Measurements from ENCODE around the gene TPSAB1.
"Not testable (repeated sequence)": the region's sequence is repeated elsewhere in the genome, so short reads cannot be mapped to it uniquely, and the experiment has no call there.

The TPSAB1 gene

DNA sequence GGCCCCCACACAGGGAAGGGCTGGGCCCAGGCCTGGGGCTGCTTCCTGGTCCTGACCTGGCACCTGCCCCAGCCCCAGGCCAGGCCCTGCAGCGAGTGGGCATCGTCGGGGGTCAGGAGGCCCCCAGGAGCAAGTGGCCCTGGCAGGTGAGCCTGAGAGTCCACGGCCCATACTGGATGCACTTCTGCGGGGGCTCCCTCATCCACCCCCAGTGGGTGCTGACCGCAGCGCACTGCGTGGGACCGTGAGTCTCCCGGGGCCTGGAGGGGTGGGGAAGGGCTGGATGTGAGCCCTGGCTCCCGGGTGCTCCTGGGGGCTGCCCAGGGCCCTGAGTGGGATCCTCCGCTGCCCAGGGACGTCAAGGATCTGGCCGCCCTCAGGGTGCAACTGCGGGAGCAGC lies 576 bp downstream of the TPSAB1 start:
- not testable (repeated sequence) for H3K27me3 ChIP-seq (ENCODE audit: insufficient read depth, low read length); H3K27ac ChIP-seq (ENCODE audit: low read depth, low read length); H2AFZ ChIP-seq (ENCODE audit: low read length, unreplicated experiment); H3K36me3 ChIP-seq (ENCODE audit: insufficient read depth, low read length); H3K79me2 ChIP-seq (ENCODE audit: control insufficient read depth, insufficient read depth, low read length, unreplicated experiment); H3K4me3 ChIP-seq (ENCODE audit: low read depth, low read length); H3K4me1 ChIP-seq (ENCODE audit: control insufficient read depth, insufficient read depth, low read length, unreplicated experiment)

DNA sequence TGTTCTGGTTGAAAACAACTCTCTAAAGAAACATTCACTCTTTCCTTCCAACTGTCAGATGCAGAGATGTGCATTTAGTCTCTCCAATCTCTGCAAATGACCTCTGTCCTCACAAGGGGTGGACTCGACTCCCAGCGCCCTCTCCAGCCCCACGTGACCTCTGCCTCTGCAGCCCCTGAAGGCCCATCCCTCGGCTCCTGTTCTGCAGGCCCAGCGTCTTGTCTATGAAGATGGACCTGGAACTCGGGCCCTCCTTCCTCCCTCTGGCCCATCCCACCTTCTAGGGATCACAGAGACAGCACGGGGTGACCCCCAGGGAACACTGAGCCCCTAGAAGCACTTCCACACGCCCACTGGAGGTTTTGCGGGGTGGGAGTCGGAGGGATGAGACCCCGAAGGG lies 2.9 kb downstream of the TPSAB1 start:
- H3K4me1 ChIP-seq (ENCODE audit: control insufficient read depth, insufficient read depth, low read length, unreplicated experiment); H3K79me2 ChIP-seq (ENCODE audit: control insufficient read depth, insufficient read depth, low read length, unreplicated experiment); H3K27ac ChIP-seq (ENCODE audit: low read depth, low read length); H3K36me3 ChIP-seq (ENCODE audit: insufficient read depth, low read length); H3K4me3 ChIP-seq (ENCODE audit: low read depth, low read length); H2AFZ ChIP-seq (ENCODE audit: low read length, unreplicated experiment): not testable (repeated sequence)
- H3K27me3 ChIP-seq (ENCODE audit: insufficient read depth, low read length), result peaks cover 21% of the 10 kb centered on the region

DNA sequence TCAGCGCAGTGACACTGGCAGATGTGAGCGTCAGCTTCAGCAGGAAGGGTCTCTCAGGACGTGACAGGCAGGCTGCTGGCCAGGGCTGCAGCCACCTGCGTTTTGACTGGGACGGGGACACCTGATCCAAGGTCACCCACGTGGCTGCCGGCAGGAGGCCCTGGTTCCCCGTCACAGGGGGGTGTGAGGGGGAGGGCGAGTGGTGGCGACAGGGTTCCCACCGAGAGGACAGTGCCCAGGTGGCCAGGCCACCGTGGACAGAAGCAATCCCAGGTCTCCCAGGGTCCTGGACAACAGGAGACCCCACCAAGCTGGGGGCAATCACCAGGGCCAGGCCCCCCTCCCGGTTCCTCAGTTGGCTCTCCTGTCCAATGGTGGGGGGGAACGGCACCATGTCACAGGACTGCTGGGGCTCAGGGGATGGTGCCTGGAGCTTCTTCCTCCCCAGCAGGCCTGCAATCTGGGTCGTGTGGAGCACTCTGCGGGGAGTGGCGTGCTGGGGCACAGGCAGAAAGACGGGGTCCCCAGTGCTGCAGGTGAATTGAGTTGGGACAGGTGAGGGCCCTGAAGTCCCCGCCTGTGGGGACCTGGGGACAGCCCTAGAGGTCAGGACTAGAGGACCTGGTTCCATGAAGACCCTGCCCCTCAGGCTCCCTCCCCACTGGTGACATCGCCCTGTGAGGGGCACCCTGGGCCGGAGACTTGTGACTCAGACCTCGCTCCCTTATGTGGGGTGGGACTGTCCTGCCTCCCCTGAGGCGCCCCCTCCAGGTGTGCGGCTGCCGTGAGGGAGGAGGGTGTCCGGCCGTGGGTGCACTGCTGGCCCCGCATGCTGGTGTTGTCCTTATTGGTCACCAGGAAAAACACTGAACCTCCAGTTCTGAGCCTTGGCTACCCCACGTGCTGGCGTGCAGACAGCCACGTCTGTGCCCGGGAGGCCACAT lies 3.7 kb downstream of the TPSAB1 start:
- not testable (repeated sequence) for H3K79me2 ChIP-seq (ENCODE audit: control insufficient read depth, insufficient read depth, low read length, unreplicated experiment); H3K27ac ChIP-seq (ENCODE audit: low read depth, low read length)

DNA sequence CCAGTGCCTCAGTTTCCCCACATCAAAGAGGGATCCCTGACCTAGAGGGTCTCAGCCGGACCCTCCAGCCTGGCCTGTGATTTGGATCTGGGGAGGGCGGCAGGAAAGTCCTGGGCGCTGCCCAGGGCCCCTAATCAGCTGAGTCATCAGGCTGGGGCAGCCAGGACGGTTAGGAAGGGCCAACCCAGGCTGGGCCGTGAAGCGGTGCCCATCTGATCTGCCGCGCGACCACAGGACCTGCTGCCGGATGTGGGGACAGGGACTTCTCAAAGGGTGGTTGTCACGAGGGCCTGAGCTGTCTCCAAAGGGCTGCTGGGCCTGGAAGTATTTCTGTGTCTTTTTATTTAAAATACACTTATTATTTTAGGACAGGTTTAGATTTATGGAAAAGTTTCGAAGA lies 4.4 kb downstream of the TPSAB1 start:
- H3K36me3 ChIP-seq (ENCODE audit: insufficient read depth, low read length), result no peaks in the 10 kb centered on the region
- H3K27ac ChIP-seq (ENCODE audit: low read depth, low read length), result no peak overlapping the region
- H3K4me3 ChIP-seq (ENCODE audit: low read depth, low read length), result no peak overlapping the region
- no peak overlapping the region for H2AFZ ChIP-seq (ENCODE audit: low read length, unreplicated experiment)
- no peaks in the 10 kb centered on the region for H3K4me1 ChIP-seq (ENCODE audit: control insufficient read depth, insufficient read depth, low read length, unreplicated experiment)
- H3K79me2 ChIP-seq (ENCODE audit: control insufficient read depth, insufficient read depth, low read length, unreplicated experiment), result no peaks in the 10 kb centered on the region
- H3K27me3 ChIP-seq (ENCODE audit: insufficient read depth, low read length), result peaks cover 21% of the 10 kb centered on the region

More for the DNA sequence above, 3.7 kb downstream of the TPSAB1 start:
- peaks cover 21% of the 10 kb centered on the region for H3K27me3 ChIP-seq (ENCODE audit: insufficient read depth, low read length)
- H2AFZ ChIP-seq (ENCODE audit: low read length, unreplicated experiment); H3K4me3 ChIP-seq (ENCODE audit: low read depth, low read length); H3K4me1 ChIP-seq (ENCODE audit: control insufficient read depth, insufficient read depth, low read length, unreplicated experiment); H3K36me3 ChIP-seq (ENCODE audit: insufficient read depth, low read length): not testable (repeated sequence)

DNA sequence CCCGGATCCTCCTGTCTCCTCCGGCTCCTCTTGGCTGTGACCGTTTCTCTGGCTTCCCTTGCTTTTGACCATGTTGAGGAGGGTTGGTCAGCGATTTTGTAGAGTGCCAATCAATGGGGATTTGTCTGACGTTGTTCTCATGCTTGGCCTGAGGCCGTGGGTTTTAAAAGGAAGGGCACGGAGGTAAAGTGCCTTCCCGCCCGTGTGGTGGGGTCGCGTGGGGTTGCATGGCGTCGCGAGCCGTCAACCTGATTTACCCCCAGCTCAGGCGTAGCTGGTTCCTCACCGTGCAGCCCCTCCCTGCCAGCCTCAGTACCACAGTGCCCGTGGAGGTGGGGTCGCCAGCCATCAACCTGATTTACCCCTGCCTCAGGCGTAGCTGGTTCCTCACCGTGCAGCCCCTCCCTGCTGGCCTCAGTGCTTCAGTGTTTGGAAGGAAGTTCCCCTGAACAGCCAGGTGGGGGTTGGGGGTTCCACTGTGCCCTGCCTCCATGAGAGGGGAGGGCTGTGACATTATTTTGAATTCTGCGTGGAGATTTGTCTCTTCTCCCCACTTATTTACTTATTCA lies 5.0 kb downstream of the TPSAB1 start:
- H3K4me3 ChIP-seq (ENCODE audit: low read depth, low read length), result no peak overlapping the region
- peaks cover 21% of the 10 kb centered on the region for H3K27me3 ChIP-seq (ENCODE audit: insufficient read depth, low read length)
- H3K36me3 ChIP-seq (ENCODE audit: insufficient read depth, low read length), result no peaks in the 10 kb centered on the region
- H2AFZ ChIP-seq (ENCODE audit: low read length, unreplicated experiment), result no peak overlapping the region
- H3K27ac ChIP-seq (ENCODE audit: low read depth, low read length), result no peak overlapping the region
- no peaks in the 10 kb centered on the region for H3K79me2 ChIP-seq (ENCODE audit: control insufficient read depth, insufficient read depth, low read length, unreplicated experiment)
- H3K4me1 ChIP-seq (ENCODE audit: control insufficient read depth, insufficient read depth, low read length, unreplicated experiment), result no peaks in the 10 kb centered on the region

DNA sequence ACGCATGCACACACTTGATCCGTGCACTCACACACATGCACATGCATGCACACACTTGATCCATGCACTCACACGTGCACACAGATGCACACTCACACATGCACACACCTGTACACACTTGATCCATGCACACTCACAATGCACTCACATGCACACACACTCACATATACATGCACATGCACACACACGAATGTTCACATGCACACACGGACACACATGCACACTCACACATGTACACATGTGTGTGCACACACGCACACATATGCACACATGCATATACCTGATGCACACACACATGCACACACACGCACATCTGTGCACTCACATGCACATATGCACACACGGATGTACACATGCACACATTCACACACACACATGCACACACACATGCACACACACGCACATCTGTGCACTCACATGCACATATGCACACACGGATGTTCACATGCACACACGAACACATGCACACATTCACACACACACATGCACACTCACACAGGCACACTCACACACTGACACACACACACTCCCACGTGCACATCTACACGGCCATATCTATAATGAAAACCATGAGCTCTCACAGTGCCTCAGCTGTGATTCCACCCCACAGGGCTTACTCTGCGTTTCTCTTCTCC lies 7.5 kb downstream of the TPSAB1 start:
- H2AFZ ChIP-seq (ENCODE audit: low read length, unreplicated experiment); H3K4me3 ChIP-seq (ENCODE audit: low read depth, low read length); H3K27ac ChIP-seq (ENCODE audit: low read depth, low read length); H3K79me2 ChIP-seq (ENCODE audit: control insufficient read depth, insufficient read depth, low read length, unreplicated experiment); H3K4me1 ChIP-seq (ENCODE audit: control insufficient read depth, insufficient read depth, low read length, unreplicated experiment); H3K36me3 ChIP-seq (ENCODE audit: insufficient read depth, low read length): not testable (repeated sequence)
- H3K27me3 ChIP-seq (ENCODE audit: insufficient read depth, low read length), result peaks cover 21% of the 10 kb centered on the region

DNA sequence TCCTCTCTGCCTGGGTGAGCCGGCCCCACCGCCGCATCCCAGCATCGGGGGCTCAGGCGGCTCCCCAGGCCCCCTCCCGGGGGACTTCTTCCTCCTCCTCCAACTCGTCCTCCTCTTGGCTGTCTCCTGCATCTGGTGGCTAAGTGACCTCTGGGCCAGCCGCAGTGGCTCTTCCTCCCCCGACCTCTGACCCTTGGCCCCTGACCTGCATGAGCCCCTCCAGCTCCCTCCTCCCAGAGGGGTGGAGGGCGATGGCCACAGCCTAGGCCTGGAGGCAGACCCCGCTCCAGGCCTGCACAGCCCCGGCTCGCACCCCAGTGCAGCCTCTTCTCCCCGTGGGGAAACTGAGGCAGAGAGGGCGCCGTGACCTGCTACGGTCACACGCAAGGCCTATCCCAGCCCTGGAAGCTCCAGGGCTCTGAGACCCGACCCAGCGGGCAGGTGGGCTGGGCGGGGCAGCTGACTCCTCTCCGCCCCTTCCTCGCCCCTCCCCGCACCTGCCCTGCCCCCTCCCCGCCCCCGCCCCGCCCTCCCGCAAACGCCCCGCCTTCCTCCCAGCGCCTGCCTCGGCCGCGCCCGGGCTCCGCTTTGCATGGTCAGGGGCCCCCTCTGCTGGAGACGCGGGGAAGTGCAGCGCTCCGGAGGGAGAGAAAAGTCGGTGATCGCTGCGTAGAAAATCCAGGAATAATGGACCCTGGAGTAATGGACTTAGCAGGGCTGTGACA lies 8.7 kb downstream of the TPSAB1 start:
- not testable (repeated sequence) for H3K27ac ChIP-seq (ENCODE audit: low read depth, low read length); H3K36me3 ChIP-seq (ENCODE audit: insufficient read depth, low read length); H2AFZ ChIP-seq (ENCODE audit: low read length, unreplicated experiment); H3K4me3 ChIP-seq (ENCODE audit: low read depth, low read length); H3K4me1 ChIP-seq (ENCODE audit: control insufficient read depth, insufficient read depth, low read length, unreplicated experiment); H3K79me2 ChIP-seq (ENCODE audit: control insufficient read depth, insufficient read depth, low read length, unreplicated experiment)
- peaks cover 21% of the 10 kb centered on the region for H3K27me3 ChIP-seq (ENCODE audit: insufficient read depth, low read length)

DNA sequence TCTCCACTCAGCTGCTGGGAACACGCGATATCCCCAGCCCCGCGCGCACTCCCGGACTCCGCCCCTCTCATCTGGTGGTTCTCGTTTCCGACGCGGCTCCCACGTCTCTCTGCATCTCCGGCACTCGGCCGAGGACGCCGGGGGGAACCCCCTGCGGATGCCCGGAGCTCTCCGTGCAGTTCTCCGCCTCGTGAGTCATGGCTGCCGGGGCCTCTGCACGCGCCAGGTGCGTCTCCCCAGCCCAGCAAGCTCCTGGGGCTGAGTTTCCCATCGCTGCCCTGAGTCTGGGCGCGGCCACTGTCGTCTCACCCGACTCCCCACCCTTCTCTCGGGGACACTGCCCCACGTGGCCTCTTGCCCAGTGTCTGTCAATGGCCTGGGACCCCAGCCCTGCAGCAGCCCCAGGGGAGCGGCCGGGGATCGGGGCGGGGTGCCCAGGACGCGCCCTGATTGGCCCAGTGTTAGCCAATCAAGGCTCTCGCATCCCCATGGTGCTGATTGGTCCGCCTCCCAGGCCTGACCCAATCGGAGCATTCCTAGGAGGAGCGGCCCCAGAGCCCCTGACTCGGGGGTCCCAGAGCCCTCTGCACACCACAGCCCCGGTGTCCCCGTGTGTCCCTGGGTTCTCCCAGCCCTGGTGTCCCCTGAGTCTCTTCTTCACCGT lies 13.3 kb downstream of the TPSAB1 start:
- H3K27ac ChIP-seq (ENCODE audit: low read depth, low read length); H3K4me1 ChIP-seq (ENCODE audit: control insufficient read depth, insufficient read depth, low read length, unreplicated experiment); H2AFZ ChIP-seq (ENCODE audit: low read length, unreplicated experiment); H3K27me3 ChIP-seq (ENCODE audit: insufficient read depth, low read length); H3K79me2 ChIP-seq (ENCODE audit: control insufficient read depth, insufficient read depth, low read length, unreplicated experiment); H3K4me3 ChIP-seq (ENCODE audit: low read depth, low read length); H3K36me3 ChIP-seq (ENCODE audit: insufficient read depth, low read length): not testable (repeated sequence)

DNA sequence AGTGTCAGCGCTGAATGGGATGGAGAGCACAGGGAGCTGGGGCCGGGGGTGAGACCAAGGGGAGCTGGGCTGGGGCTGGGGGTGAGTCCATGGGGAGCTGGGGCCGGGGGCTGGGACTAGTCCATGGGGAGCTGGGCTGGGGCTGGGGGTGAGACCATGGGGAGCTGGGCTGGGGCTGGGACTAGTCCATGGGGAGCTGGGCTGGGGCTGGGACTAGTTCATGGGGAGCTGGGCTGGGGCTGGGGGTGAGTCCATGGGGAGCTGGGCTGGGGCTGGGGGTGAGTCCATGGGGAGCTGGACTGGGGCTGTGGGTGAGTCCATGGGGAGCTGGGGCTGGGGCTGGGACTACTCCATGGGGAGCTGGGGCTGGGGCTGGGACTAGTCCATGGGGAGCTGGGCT lies 14.3 kb downstream of the TPSAB1 start:
- not testable (repeated sequence) for H2AFZ ChIP-seq (ENCODE audit: low read length, unreplicated experiment); H3K4me1 ChIP-seq (ENCODE audit: control insufficient read depth, insufficient read depth, low read length, unreplicated experiment); H3K36me3 ChIP-seq (ENCODE audit: insufficient read depth, low read length); H3K27ac ChIP-seq (ENCODE audit: low read depth, low read length); H3K79me2 ChIP-seq (ENCODE audit: control insufficient read depth, insufficient read depth, low read length, unreplicated experiment); H3K4me3 ChIP-seq (ENCODE audit: low read depth, low read length)
- peaks cover 11% of the 10 kb centered on the region for H3K27me3 ChIP-seq (ENCODE audit: insufficient read depth, low read length)
